CMK (cell line): ENCODE results near the gene KLHL26.
"Not testable (repeated sequence)": the region's sequence is repeated elsewhere in the genome, so short reads cannot be mapped to it uniquely, and the experiment has no call there.

Experiments
- DNase-seq: peaks from one replicate; pipeline ENCODE4 v3.0.0-alpha.2; 2010; ENCODE audit warnings: low read depth

Gene KLHL26, protein sequence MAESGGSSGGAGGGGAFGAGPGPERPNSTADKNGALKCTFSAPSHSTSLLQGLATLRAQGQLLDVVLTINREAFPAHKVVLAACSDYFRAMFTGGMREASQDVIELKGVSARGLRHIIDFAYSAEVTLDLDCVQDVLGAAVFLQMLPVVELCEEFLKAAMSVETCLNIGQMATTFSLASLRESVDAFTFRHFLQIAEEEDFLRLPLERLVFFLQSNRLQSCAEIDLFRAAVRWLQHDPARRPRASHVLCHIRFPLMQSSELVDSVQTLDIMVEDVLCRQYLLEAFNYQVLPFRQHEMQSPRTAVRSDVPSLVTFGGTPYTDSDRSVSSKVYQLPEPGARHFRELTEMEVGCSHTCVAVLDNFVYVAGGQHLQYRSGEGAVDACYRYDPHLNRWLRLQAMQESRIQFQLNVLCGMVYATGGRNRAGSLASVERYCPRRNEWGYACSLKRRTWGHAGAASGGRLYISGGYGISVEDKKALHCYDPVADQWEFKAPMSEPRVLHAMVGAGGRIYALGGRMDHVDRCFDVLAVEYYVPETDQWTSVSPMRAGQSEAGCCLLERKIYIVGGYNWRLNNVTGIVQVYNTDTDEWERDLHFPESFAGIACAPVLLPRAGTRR

GRCh38 chr19:18636969-18637629 lies at the start of gene KLHL26:
KLHL26 (plus strand) TSS chr19:18637028; CDS start chr19:18637055, 27 bp downstream.
- DNase-seq, result no peak

- no peak for DNase-seq
Observed at GRCh38 chr19:18587561-18587960, 49.3 kb upstream of the KLHL26 start.

DNA sequence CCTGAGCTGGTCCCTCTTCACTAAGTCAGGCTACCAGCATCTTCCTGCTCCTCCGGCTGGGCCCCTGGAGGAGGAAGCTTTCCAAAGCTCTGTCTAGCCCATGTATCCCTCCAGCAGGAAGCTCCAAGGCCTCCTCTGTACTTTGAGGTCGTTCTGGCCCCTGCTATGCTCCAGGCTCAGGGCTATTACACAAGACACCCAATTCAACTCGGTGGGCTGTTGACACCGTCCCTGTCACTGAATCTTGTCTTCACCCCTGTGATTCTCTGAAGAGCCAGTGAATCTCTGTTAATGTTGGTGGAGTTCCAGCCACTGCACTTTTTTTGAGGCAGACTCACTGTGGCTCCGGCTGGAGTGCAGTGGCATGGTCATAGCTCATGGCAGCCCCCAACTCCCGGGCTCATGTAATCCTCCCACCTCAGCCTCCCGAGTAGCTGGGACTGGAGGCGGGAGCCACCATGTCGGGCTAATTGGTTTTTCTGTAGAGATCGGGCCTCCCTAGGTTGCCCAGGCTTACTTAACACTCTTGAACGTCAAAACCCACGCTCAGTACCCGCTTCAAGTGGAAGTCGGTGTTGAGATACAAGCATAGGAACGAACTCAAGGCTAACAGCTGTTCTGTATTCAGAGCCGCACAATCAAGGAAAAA lies 48.7 kb upstream of the KLHL26 start:
- no peak for DNase-seq

- DNase-seq, result peak; percentile 80
Observed at GRCh38 chr19:18588611-18589379, 48.0 kb upstream of the KLHL26 start, which contains the start of gene REX1BD. REX1BD (plus strand) TSS chr19:18588798; CDS start chr19:18588802, 4 bp downstream.

- DNase-seq, result no peak
Observed at GRCh38 chr19:18589380-18590272, 47.2 kb upstream of the KLHL26 start.

GRCh38 chr19:18590273-18591272 lies 46.3 kb upstream of the KLHL26 start:
- no peak for DNase-seq

DNA sequence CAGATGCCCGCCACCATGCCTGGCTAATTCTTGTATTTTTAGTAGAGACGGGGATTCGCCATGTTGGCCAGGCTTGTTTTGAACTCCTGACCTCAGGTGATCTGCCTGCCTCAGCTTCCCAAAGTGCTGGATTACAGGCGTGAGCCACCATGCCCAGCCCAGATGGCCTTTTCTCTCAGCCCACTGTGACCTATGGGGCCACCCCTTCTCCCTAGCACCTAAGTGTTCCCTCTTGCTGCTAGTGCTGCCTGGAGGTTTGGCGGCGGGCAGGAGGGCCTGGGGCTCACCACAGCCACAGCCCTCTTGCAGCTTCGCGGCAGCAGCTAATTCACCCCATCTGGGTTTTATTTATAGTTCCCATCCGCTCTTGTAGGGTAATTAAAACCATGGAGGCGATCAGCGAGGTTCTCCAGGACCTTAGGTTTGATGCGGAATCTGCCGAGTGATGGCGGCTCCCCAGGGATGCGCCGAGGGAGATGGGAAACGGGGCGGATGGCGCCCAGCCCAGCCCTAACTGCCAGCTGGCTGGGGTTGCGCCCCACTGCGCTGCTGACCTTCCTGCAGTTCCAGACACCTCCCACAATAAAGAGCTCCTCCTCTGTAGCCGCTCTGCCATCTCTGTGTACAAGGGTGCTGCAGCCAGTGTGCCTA lies 45.0 kb upstream of the KLHL26 start:
- no peak for DNase-seq

DNA sequence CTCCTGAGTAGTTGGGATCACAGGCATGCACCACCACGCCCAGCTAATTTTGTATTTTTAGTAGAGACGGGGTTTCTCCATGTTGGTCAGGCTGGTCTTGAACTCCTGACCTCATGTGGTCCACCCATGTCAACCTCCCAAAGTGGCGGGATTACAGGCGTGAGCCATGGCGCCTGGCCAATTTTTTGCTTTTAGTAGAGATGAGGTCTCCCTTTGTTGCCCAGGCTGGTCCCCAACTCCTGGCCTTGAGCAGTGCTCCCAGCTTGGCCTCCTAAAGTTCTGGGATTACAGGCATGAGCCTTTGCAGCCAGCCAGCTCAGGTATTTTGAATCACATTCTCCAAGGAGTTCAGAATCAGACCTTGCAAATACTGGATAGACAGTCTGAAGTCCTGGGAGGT lies 44.1 kb upstream of the KLHL26 start:
- not testable (repeated sequence) for DNase-seq

DNA sequence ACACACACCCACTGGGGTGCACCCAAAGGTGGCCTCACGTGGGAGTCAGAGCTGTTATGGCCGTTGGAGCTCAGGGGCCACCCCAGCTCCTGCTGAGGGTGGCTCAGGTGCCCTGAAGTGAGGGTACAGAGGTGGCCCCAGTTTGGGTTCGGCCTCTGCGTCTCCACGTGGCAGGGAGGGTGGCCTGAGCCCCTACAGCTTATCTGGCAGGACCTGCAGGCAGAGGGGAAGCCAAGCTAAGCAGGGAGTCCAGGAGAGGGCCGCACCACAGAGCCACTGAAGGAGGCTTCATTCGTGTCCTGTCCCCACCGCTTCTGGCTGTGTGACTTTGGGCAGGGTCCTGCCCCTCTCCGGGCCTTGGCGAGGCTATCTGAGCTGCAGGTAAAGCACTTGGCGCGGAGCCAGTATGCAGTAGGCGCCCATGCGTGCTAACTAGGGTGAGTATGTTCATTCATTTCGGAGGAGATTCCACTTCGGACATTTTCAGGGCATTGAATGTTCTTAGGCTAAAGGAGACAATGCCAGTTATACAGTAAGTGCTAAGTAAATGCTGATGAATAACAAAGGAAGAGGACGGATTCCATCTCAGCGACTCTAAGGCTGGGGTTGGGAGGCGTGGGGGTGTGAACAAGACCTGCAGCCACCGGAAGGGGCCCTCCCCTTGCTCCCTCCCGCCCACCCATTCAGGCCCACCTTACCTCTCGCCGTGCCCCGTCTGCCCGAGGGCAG lies 43.3 kb upstream of the KLHL26 start:
- DNase-seq, result no peak

DNA sequence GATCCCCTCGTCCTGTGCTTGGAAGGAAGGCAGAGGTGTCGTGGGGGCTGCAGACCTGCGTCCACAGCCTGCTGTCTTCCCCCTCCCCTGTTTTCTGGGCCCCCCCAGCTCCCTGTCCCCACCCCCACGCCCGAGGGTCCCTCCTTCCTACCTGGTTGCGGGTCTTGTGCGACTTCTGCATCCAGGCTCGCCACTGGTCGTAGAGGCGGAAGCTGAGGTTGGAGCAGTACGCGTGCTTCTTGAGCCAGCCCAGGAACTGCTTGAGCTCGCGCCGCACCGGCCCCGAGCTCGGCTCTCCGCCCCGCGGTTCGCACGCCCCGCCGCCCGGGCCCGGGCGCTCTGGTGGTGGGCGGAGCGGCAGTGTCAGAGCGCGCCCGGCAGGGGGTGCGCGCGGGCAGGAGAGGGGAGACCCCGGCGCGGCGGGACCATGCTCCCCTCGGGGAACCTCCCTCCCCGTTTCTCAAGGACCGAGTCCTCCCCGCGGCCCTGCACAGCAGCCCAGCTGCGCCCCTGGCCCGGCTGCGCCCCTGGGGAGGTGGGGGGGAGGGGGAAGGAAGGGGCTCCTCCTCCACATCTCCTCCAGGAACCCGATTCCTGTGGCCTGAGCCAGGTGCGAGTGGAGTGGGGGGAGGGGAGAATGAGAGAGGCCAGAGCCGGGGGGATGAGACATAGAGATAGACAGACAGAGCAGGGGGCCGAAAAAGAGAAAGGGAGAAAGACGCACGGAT lies 42.6 kb upstream of the KLHL26 start:
- DNase-seq, result peak; percentile 55

GRCh38 chr19:18594824-18595373 lies 41.9 kb upstream of the KLHL26 start:
- no peak for DNase-seq

DNA sequence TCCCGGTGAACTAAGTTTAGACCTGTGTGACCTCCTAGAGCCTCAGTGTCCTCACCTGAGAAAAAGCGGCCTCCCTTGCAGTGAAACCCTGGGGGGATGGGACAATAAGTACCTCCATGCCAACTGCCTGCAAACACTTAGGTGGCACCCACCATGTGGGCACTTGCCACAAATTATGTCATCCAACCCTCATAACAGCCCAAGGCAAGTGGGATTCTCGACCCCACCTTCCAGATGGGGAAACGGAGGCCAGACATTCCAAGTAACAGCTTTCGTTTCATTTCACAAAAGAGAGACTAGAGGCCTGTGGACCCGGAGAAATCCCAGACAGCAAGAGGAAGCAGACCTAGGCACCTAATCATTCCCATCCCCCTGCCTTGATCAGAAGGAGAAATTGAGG lies 41.4 kb upstream of the KLHL26 start:
- no peak for DNase-seq

GRCh38 chr19:18596752-18597157 lies 40.1 kb upstream of the KLHL26 start:
- DNase-seq, result no peak

DNA sequence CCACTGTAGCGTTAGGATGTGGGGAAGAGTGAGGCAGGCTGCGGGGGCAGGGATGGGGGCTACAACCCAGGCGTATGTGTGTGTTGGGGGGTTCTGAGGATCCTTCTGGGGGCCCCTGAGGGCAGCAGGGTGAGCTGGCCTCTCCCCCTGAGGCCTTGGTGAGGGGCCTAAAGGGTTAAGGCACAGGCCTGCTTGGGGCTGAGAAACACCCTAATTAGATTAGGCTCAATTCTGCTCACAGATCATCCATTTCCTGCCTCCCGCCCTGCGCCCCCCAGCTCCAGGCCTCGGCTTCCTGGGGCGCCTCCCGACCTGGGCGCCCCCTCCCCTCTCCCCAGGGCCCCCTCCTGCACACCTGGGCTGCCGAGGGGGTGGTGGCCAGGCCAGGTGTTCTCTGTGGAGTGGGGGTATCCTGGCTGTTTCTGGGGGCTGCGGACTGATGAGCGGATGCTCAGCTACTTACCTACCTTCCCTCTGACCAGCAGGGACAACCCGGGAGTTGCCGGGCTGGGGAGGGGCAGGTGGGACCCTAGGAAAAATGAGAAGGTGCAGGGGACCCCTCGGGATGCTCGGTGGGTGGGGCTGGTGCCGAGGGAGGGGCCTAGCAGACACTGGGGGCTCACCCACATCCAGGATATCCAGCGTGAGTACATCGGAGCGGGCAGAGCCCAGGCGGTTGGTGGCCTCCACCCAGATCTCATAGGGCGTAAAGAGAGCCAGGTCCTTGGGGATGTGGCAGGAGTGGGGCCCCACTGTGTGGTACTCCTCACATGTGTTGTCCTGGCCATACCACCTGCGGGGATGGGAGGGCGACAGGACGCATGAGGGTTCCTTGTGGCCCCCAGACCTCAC lies 38.8 kb upstream of the KLHL26 start:
- DNase-seq, result no peak

DNA sequence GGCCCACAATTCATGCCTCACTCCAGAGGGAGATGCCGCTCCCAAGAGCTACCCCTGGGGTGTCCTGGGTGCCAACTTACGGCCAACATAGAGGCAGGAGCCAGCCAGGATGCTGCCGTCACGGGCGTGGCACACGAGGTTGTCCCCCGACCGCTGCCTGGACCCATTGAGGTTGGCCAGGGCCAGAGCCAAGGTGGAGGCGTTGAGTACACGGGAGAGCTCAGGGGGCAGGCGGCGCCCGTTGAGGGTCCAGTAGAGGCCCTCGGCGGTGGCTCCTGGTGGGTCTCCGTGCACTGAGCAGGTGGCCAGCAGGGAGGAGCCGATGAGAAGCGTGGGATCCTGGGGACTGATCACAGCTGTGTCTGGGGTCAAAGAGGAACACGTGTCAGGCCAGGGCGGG lies 37.3 kb upstream of the KLHL26 start:
- DNase-seq, result no peak
